Testis (tissue), 3 donors: ENCODE measurements around the gene STXBP5. TPM values are rescaled to one million over a fixed set of nuclear protein-coding genes. Genes with fewer than 3 reads are reported as not detected.

Experiments
- DNase-seq: peaks from one replicate; pipeline ENCODE4 v3.0.0-alpha.2; 2019
- H3K27ac ChIP-seq, 2 donors: fragments of 200-600 bp; sonication (generic); one replicate each; pipeline ENCODE4 v1.5.1; 2019
- H3K27me3 ChIP-seq: fragments of 200-600 bp; sonication (generic); one replicate; pipeline ENCODE4 v1.5.1; 2019
- H3K36me3 ChIP-seq: fragments of 200-600 bp; sonication (generic); one replicate; pipeline ENCODE4 v1.5.1; 2017; ENCODE audit warnings: low read depth; ENCODE audit errors: missing control alignments
- H3K4me1 ChIP-seq: fragments of 200-600 bp; sonication (generic); one replicate; pipeline ENCODE4 v1.5.1; 2019
- H3K4me3 ChIP-seq, 2 donors: fragments of 200-600 bp; sonication (generic); one replicate each; pipeline ENCODE4 v1.5.1; 2017 to 2019
- H3K9me3 ChIP-seq: fragments of 200-600 bp; sonication (generic); one replicate; pipeline ENCODE4 v1.5.1; 2017
- CTCF ChIP-seq, 3 experiments: fragments of 450-650 bp in 2 of 3; fragments of 200-600 bp in 1 of 3; sonication (generic) in 1 of 3; IDR thresholded peaks; one replicate each; pipeline ENCODE4 v1.5.1; 2016 to 2019; ENCODE audit warnings: antibody characterized with exemption in 3 of 3, mild to moderate bottlenecking in 2 of 3, moderate library complexity in 1 of 3
- POLR2A ChIP-seq: fragments of 450-650 bp; IDR thresholded peaks from one replicate; pipeline ENCODE4 v1.6.1; 2017; ENCODE audit warnings: antibody characterized with exemption, mild to moderate bottlenecking, moderate library complexity
- WGBS, 2 donors: methylation state at CpG; one replicate each; pipeline ENCODE4 v1.1.5; 2018; 5-methylcytosine and 5-hydroxymethylcytosine counted together
- intact Hi-C: fragments of 100-400 bp; cut with DNase I; formaldehyde crosslinking; loops from one replicate; pipeline ENCODE4 v1.15.1; 2023; ENCODE audit warnings: low total_unique reads
- polyA plus RNA-seq: library from polyadenylated mRNA; stranded (reverse); fragments of 350-450 nt; fragmentation: Illumina TruSeq; extraction: RNeasy Lipid Tissue Mini Kit (QIAGEN cat#74804); gene quantifications from one replicate; pipeline ENCODE4 v1.2.3, GENCODE V29; 2014; ENCODE audit warnings: low read depth, low replicate concordance; ENCODE audit not compliant: insufficient read depth
- total RNA-seq, 2 donors: library from RNA; depleted of rRNA; stranded (reverse); fragments of >200 nt; gene quantifications; one replicate each; pipeline ENCODE4 v1.2.3, GENCODE V29; 2016

Gene STXBP5
- total and polyA plus RNA-seq, 3 donors from 2014 or later = 29.9 to 47.4 (median 43.5) TPM

GRCh38 chr6:147401779-147402178 lies 197.6 kb downstream of the STXBP5 start:
- Histone ChIP-seq H3K36me3 (no peaks in the 10 kb centered on the region), H3K27me3 (no peaks in the 10 kb centered on the region), H3K27ac (no peak overlapping the region), H3K9me3 (no peaks in the 10 kb centered on the region), H3K4me1 (no peaks in the 10 kb centered on the region), H3K4me3 (no peak overlapping the region)
- intact Hi-C loops = no loop called here
- no peak for DNase-seq
- TF ChIP-seq CTCF (IDR thresholded peaks at IDR 0.05) (no peak), POLR2A (no peak)
- WGBS, 2 donors = 90 to 94% methylated on average over 5 of the region's 5 CpGs

- Histone ChIP-seq H3K27me3 (no peaks in the 10 kb centered on the region), H3K9me3 (no peaks in the 10 kb centered on the region), H3K4me3 (no peak overlapping the region), H3K36me3 (no peaks in the 10 kb centered on the region), H3K4me1 (no peaks in the 10 kb centered on the region), H3K27ac (no peak overlapping the region)
- TF ChIP-seq POLR2A (no peak), CTCF (IDR thresholded peaks at IDR 0.05) (no peak)
- DNase-seq = no peak
- intact Hi-C loops = no loop called here
- WGBS, 2 donors = 75 to 87% methylated on average over 8 to 25 of the region's 27 CpGs
Observed at GRCh38 chr6:147406783-147407182, 202.6 kb downstream of the STXBP5 start.

GRCh38 chr6:147407571-147407970 lies 203.4 kb downstream of the STXBP5 start:
- DNase-seq = no peak
- Histone ChIP-seq H3K9me3 (no peaks in the 10 kb centered on the region), H3K4me3 (no peak overlapping the region), H3K27ac (no peak overlapping the region), H3K4me1 (no peaks in the 10 kb centered on the region), H3K36me3 (no peaks in the 10 kb centered on the region), H3K27me3 (no peaks in the 10 kb centered on the region)
- 62 to 71% methylated on average over 8 of the region's 8 CpGs for WGBS, 2 donors
- intact Hi-C loops = no loop called here
- TF ChIP-seq POLR2A (no peak), CTCF (IDR thresholded peaks at IDR 0.05) (no peak)

- no peaks in the 10 kb centered on the region for H3K4me1 ChIP-seq
- H3K9me3 ChIP-seq = no peaks in the 10 kb centered on the region
- TF ChIP-seq POLR2A (no peak), CTCF (IDR thresholded peaks at IDR 0.05) (no peak)
- 90 to 97% methylated on average over 4 of the region's 4 CpGs for WGBS, 2 donors
- no peaks in the 10 kb centered on the region for H3K36me3 ChIP-seq
- DNase-seq = no peak
- H3K27ac ChIP-seq = no peak overlapping the region
- intact Hi-C loops = no loop called here
- H3K4me3 ChIP-seq = no peak overlapping the region
- H3K27me3 ChIP-seq = no peaks in the 10 kb centered on the region
Observed at GRCh38 chr6:147416622-147417021, 212.4 kb downstream of the STXBP5 start.

- H3K36me3 ChIP-seq = no peaks in the 10 kb centered on the region
- intact Hi-C loops = no loop called here
- DNase-seq = no peak
- no peaks in the 10 kb centered on the region for H3K9me3 ChIP-seq
- no peak overlapping the region for H3K4me3 ChIP-seq
- no peaks in the 10 kb centered on the region for H3K4me1 ChIP-seq
- WGBS, 2 donors = 86 to 90% methylated on average over 7 of the region's 7 CpGs
- H3K27ac ChIP-seq = no peak overlapping the region
- TF ChIP-seq CTCF (IDR thresholded peaks at IDR 0.05) = no peak
- no peak for TF ChIP-seq POLR2A
- no peaks in the 10 kb centered on the region for H3K27me3 ChIP-seq
Observed at GRCh38 chr6:147417954-147418353, 213.7 kb downstream of the STXBP5 start.
